Right ventricle myocardium inferior (tissue), 1 donor: Measurements from ENCODE around the gene TMEM233. TPM values are rescaled to one million over a fixed set of nuclear protein-coding genes. Genes with fewer than 3 reads are reported as not detected.
"Not testable (repeated sequence)": the region's sequence is repeated elsewhere in the genome, so short reads cannot be mapped to it uniquely, and the experiment has no call there.

ENCODE experiments used
- ATAC-seq: fragments of 200-7000 bp; cut with Tn5 transposase; one replicate; pipeline ENCODE4 v1.9.1; 2020; ENCODE audit warnings: mild to moderate bottlenecking, moderate library complexity
- DNase-seq: peaks from one replicate; pipeline ENCODE4 v3.0.0; 2021; ENCODE audit errors: missing footprints
- intact Hi-C: fragments of 100-400 bp; cut with DNase I; formaldehyde crosslinking; loops from one replicate; pipeline ENCODE4 v1.11.0; 2022
- total RNA-seq: library from RNA; stranded (reverse); fragmentation: NEBNext Ultra II Directional; extraction: Animal tissue kit (Norgen Biotek cat#: 25700); gene quantifications from one replicate; pipeline ENCODE4 v1.2.1, GENCODE V29; 2021
- donor health status: DM: no; HTN: yes; CAD: no; lungs with severe emphysema.

Gene TMEM233
- total RNA-seq, 1 donor from 2014 or later = 0.22 TPM

DNA sequence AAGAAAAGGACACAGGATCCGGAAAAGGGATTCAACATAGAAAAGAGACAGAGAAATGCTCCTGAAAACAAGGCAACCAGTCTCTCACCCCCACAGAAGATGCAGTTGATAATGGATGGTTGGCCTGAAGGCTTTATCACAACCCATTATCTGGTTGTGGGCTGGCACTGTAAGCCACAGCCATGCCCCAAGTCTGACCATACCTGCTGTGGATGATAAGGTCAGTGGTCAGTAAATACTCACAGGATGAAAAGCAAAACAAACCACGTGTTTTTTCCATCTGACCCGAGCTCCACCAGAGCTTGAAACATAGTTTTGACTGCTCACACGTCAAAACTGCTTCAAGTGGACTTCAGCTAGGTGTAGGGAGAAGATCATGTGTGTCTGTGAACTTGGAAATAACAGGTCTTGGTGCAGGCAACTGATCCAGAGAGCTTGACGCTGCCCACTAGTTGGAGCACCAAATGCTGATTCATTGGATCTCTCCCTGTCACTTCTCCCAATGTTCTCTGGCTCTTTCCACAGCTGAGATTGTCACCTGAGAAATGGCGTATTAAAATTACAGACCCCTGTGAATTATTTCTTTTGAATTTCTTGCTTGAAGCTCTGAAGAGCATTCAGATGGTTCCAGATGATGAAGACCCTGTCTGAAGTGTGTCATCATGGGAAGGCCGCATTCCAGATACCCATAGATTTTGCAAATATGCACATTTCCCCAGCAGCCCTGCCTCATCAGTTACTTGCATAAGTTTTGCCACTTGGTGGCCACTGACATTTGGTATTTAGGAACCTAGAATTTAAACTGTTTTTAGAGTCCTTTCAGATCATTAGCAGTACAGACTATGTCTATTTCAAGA lies 8.5 kb downstream of the TMEM233 start:
- intact Hi-C loops = no loop called here
- DNase-seq = no peak
- no peak for ATAC-seq

DNA sequence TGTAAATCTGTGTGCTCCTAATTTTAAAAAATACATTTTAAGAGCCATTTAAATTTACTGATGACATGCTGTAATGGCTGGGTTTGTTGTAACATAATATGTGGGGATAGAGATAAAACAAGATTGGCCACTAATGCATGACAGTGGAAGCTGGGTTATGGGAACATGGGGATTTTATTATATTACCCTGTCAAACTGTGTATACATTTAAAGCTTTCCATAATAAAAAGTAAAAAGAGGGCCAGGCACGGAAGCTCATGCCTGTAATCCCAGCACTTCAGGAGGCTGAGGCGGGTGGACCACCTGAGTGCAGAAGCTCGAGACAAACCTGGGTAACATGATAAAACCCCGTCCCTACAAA lies 9.1 kb downstream of the TMEM233 start:
- no peak for ATAC-seq
- intact Hi-C loops = no loop called here
- DNase-seq = no peak

DNA sequence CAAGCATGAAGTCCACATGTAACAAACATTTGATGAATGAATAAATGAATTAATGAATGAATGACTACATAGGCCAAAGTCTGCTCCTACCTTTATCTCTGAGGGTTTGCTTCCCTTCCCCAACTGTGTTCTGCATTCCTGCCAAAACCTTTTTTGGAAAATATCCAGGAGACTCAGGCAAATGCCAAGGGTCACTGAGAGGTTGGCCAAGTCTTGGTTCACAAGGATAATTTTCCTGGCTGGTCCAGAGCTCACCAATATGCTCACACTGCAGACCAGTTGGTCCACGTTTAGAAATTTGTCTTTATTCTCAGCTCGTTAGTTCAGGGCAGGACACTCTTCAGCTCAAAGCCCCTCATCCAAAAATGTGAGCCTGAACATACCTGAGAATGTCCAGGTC lies 10.2 kb downstream of the TMEM233 start:
- ATAC-seq (no peak), DNase-seq (no peak)
- intact Hi-C loops = no loop called here

DNA sequence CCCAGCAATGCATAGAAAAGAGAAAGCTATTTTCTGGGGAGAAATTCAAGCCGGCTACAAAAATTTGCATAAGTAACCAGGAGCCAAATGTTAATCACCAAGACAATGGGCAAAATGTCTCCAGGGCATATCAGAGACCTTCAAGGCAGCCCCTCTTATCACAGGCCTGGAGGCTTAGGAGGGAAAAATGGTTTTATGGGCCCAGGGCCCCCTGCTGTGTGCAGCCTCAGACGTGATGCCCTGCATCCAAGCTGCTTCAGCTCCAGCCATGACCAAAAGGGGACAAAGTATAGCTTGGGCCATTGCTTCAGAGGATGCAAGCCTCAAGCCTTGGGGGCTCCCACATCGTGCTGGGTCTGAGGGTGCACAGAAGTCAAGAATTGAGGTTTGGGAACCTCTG lies 15.8 kb downstream of the TMEM233 start:
- ATAC-seq (no peak), DNase-seq (no peak)
- intact Hi-C loops = no loop called here

DNA sequence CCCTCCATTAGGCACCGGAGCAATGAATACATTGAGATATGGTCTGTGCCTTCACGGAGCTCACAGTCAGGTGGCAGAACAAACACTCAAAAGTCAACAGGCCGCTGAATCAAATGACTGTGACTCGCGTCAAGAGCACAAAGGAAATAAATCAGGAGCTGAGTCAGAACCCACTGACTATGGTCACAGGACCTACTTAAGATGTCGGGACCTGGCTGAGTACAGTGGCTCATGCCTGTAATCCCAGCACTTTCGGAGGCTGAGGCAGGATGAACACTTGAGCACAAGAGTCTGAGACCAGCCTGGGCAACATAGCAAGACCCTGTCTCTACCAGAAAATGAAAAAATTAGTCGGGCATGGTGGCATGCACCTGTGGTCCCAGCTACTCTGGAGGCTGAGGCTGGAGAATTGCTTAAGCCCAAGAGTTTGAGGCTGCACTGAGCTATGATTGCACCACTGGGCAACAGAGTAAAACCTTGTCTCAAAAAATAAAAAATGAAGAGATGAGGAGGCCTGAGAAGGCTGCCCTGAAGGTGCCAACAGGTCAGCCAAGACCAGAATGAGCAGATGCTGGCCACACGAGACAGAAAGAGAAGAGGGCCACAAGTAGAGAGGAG lies 19.9 kb downstream of the TMEM233 start:
- no peak for DNase-seq
- ATAC-seq = no peak
- intact Hi-C loops = no loop called here

DNA sequence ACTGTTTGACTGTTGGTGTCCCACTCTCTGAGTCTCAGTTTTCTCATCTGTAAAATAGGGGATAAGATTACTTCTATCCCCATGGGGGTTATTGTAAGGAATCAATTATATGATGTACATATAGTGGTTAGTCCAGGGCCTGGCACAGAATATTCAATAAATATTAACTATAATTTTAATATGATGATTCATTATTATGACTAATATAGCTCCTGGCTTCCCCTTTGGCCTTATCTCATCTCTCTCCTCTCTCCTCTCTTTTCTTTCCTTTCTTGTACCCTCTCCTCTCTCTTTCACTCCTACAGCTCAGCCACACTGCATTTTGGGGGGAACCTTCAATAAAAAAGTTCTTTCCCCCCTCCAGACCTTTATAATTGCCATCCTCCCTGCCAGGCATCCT lies 21.1 kb downstream of the TMEM233 start:
- no peak for DNase-seq
- intact Hi-C loops = no loop called here
- ATAC-seq = no peak

DNA sequence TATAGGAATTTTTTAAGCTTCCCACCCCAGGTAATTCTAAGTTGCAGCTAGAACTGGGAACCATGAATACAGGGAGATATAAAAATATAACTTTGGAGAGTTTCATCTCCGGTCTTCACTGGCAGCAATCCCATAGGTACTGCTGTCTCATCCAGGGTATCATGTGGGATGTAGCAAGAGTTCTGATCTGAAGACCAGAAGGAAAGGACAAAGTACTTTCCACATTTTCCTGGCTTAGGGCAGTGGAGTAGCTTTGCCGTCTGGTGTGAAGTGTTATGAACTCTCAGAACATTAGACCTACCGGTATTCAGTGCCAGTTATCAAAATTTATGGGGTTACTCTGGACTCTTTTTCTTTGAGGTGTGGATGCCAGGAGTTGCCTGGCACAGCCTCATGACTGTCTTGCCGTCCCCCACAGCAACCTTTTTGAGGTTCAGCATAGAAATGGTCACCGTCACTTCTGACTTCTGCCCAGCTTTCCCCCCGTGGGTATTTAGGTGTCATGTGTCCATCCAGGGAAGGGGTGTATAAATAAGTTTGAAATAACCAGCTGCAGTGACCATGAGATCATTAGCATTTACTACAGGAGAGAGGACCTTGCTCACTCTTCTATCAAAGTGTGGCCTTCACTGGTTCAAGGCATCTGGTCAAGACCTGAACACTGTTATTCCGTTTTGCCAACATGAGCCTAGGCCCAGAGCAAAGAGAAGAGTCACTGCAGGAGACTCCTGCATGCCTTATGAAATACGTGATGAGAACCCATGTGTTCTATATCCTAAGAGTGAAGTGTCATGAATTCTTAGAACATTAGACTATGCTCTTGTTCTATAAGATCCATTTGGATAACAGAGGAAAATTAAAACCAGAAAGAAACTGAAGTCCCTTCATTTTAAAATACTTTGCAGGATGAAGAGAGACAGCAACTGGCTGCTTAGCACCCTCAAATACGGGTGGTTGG lies 22.2 kb downstream of the TMEM233 start:
- ATAC-seq = no peak
- DNase-seq = no peak
- intact Hi-C loops = no loop called here

DNA sequence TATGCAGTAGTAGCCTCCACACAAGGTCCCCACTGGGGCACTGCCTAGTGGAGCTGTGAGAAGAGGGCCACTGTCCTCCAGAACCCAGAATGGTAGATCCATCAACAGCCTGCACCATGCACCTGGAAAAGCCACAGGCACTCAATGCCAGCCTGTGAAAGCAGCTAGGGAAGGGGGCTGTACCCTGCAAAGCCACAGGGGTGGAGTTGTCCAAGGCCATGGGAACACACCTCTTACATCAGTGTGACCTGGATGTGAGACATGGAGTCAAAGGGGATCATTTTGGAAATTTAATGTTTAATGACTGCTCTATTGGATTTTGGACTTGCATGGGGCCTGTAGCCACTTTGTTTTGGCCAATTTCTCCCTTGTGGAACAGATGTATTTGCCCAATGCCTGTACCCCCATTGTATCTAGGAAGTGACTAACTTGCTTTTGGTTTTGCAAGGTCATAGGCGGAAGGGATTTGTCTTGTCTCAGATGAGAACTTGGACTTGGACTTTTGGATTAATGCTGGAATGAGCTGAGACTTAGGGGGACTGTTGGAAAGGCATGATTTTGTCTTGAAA lies 24.8 kb downstream of the TMEM233 start:
- ATAC-seq, intact Hi-C loops, DNase-seq: not testable (repeated sequence)

DNA sequence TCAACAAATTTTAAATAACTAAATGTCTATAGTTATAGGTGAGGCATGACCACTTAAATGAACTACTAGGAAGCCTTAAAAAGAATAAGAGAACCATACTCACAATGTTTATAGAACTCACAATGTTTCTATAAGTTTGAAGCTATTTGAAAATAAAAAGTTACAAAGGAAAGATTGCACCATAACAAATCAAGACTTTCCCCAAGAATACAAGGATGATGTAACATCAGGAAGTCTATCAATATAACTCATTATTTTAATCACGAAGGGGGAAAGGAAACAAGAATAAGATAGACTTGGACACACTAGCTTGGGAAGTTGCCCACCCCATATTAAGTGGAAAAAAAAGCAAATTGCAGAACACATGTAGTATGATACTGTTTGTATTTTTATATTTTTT lies 26.9 kb downstream of the TMEM233 start:
- intact Hi-C loops = no loop called here

DNA sequence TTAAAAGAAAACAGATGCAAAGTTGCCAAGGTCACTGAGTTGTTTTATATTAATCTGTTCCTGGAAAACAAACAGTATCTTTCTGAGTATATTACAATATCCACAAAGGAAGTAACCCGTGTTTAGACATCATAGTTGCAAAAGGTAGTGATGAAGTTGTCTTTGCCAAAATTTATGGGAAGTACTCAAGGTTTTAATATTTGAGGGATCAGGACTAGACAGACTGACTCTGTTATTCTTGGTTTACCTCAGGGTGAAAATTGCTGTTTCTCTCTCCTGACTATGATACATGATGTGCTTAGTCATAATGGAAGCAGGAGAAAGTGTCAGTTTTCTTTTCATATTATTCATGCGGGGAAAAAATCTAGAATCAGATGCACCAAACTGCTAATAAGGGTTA lies 28.3 kb downstream of the TMEM233 start:
- ATAC-seq (no peak), DNase-seq (no peak)
- intact Hi-C loops = no loop called here

More for the DNA sequence above, 26.9 kb downstream of the TMEM233 start:
- no peak for ATAC-seq
- DNase-seq = no peak

DNA sequence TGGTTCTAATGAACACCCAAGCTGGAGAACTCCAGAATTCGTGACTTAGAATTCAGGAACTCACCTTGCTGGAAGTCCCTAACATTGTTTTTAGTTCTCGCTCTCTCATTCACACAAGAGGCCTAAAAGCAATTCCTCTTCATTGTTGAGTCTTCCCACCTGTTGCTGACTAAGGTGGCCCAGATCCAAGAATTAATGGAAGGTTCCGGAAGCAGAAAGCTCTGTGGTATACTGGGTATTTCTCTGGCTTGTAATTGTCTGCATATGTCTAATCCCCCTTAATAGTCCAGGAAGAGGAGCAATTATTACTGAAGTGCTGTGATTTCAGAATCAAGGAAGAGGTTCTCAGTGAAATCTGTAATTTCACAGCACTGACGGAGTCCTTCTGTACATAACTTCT lies 31.4 kb downstream of the TMEM233 start:
- intact Hi-C loops = no loop called here
- no peak for ATAC-seq
- DNase-seq = no peak

DNA sequence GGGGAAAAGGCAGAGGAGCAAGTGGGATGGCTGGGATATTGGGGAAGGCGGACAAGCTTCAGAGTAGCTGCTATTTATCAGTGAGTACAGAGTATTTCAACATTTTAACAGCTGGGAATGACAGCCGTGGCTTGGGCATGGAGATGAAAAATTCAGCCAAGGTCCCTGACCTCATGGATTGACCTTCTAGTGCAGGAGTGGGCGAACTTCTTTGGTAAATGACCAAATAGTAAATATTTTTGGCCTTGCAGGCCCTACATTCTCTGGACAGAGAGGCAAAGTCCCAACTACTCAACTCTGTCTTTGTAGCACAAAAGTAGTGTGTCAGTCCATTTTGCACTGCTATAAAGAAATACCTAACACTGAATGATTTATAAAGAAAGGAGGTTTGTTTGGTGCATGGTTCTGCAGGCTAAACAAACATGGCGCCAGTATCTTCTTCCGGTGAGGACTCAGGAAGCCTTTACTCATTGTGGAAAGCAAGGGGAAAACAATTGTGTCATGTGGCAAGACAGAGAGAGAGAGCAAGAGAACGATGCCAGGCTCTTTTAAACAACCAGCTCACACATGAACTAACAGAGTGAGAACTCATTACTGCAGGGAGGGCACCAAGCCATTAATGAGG lies 33.6 kb downstream of the TMEM233 start:
- DNase-seq (no peak), ATAC-seq (no peak)
- intact Hi-C loops = no loop called here

DNA sequence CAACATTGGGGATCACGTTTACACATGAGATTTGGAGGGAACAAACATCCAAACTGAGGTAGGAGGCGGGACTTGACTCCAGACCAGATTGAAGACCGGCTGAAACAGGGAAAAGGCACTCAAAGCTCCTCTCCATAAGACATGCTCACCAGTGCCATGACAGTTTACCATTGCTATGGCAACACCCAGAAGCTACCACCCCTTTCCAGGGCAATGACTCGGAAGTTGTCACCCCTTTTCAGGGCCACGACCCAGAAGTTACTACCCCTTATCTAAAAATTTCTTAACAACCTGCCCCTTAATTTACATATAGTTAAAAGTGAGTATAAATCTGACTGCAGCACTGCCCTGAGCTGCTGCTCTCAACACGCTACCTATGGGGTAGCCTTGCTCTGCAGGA lies 34.1 kb downstream of the TMEM233 start:
- ATAC-seq (no peak), DNase-seq (no peak)
- intact Hi-C loops = no loop called here

DNA sequence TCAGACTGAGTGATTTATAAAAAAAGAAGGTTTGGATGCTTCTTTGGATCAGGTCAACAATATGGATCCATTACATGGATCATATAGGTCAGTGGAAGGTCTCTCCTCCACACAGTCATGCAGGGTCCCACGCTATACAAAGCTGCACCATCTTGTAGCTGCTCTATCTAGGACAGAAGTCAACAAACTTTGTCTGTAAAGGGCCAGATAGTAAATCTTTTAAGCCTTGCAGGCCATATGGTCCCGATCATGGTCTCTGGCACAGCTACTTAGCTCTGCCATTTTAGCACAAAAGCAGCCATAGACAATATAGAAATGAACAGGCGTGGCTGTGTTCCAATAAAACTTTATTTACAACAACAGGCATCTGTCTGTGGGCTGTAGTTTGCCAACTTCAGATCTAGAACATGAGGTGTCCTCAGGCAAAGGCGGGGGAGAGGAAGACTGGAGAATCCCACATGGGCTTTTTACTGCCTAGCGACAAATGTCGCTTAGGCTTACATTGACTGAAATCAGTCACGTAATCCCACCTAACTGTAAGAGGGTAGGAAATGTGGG lies 36.7 kb downstream of the TMEM233 start:
- ATAC-seq (no peak), DNase-seq (no peak)
- intact Hi-C loops = no loop called here

DNA sequence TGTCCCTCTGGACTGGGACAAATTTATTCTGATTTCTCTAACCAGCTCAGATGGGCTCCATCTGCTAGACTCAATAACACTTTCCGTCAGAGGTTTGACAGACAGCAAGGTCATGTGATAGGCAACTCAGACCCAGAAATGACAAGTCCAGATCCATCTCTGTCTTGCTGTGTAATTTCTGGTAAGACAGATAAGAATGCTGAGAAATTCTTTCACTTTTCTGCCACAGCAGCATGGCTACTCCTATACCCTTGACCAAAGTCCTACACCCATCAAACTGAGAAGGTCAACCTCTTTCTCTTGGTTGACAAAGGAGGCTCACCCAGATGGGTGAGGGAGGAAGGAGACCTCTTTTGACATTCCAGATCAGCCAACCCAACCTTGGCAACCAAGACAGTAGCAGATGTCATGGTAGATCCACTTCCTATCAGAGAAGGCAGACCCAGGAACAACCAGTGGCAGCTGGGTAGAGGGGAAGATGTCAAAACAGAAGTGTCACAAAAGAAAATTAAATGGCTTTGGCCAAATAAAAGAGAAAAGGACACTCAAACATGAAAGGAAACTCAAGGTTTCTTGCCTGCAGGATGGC lies 37.5 kb downstream of the TMEM233 start:
- ATAC-seq (no peak), DNase-seq (no peak)
- intact Hi-C loops = no loop called here

DNA sequence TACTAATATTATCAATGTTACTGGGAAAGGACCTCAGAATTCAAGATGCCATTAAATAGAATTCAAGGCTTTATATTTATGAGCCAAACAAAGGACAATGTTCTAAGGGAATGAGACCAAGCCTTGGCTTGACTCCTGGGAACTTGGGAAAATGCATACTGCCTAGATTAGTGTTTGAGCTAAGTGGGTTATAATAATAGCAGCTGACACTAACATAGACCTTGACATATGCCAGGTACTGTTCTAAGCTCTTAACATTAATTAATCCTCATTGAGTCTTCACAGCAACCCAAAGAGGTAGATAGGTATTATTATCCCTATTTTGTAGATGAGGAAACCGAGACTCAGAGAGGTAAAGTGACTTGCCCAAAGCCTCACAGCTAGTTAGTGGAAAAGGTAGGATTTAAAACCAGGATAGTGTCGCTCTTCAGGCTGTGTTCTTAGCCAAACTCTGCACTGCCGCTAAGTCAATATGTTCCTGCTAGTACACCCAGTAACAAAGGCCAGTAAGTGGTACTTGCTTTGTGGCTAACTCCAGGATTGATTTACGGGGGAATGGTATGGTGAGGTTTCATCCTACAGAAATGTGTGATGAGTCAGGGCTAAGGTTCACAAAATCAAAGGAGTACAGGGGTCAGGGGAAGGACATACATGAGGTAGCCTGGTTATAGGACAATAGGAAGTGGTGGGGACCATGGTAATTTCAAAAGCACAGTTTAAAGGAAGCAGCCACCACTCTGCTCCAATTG lies 38.5 kb downstream of the TMEM233 start:
- intact Hi-C loops = no loop called here
- DNase-seq = no peak
- no peak for ATAC-seq

DNA sequence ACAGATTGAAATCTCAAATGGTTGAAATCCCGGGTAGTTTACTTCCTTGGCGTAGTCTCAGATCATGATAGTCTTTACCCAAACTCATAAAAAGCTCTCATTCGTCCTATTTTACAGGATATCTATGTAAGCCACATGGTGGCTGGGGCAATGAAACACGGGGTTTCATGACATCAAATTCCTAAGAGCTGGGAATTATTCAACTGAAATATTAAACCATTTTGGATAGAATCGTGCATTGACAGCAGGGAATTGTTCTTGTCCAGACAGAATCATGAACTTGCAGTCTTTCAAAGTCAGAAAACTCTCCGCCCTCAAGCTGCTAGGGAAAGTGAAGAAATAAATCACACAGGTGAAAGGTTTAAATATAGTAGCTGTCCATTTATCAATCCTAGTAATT lies 41.2 kb downstream of the TMEM233 start:
- intact Hi-C loops = no loop called here
- no peak for ATAC-seq

More for the DNA sequence above, 41.2 kb downstream of the TMEM233 start:
- DNase-seq = no peak
